Activated T-helper 9 cell treated with anti-CD3 and anti-CD28 coated beads, Interleukin-2, amount 50 U/mL, for 16 hours (primary cell): ENCODE results near the gene TAF1A.
A peak's percentile ranks its signal among the peaks of the same experiment; 100 is the strongest.
"Not testable (repeated sequence)": the region's sequence is repeated elsewhere in the genome, so short reads cannot be mapped to it uniquely, and the experiment has no call there.

Source experiments
- DNase-seq: peaks from one replicate; pipeline ENCODE4 v3.0.0-alpha.2; 2020; ENCODE audit warnings: low read depth

Gene TAF1A

GRCh38 chr1:222589462-222590302, at the start of gene TAF1A:
Gene TAF1A (minus strand): TSS chr1:222589933.
- peak; percentile 77 for DNase-seq

GRCh38 chr1:222634180-222635013, 44.7 kb upstream of the TAF1A start:
- DNase-seq = peak; percentile 2

GRCh38 chr1:222632749-222633148, 43.0 kb upstream of the TAF1A start:
- no peak for DNase-seq

DNA sequence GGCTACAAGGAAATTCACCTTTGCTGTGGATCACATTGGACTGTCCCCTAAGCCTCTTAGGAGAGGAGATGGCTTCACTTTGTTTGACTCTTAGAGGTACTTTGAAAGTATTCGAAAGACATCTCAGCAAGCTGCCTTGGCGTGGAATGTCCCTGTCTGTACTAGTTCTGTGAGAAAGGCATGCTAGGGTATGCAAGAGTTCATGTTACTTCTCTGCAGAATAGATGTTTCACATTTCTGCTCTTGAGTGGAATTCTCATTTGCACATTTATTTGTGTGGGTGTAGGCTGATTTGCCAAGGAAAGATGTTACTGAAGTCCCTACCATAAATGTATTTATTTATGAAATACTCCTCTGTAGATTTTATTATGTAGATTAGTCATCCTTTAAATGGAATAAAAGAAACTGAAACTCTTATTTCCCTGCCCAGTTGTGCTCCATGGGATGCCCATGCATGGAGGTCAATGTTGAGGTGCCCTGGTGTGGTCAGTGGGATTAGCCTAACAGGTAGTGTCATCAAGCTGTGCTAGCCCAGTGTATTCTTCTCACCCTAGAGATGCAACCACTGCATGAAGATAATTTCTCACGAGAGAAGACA, 42.0 kb upstream of the TAF1A start:
- no peak for DNase-seq

DNA sequence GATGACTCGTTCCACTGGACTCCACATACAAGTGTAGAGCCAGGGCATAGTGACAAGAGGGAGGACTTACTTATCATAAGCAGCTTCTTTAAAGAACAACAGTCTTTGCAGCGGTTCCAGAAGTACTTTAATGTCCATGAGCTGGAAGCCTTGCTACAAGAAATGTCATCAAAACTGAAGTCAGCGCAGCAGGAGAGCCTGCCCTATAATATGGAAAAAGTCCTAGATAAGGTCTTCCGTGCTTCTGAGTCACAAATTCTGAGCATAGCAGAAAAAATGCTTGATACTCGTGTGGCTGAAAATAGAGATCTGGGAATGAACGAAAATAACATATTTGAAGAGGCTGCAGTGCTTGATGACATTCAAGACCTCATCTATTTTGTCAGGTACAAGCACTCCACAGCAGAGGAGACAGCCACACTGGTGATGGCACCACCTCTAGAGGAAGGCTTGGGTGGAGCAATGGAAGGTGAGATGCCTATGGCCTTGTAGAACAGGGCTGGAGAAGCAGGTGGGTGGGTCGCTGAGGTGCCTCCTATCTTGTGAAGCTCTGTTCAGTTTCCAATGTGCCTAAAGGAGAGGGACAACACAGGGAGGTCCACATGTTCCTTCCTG, 40.3 kb upstream of the TAF1A start:
- DNase-seq = no peak

GRCh38 chr1:222627232-222627631, 37.5 kb upstream of the TAF1A start:
- no peak for DNase-seq

GRCh38 chr1:222624214-222624613, 34.5 kb upstream of the TAF1A start:
- DNase-seq = no peak

- DNase-seq = no peak
These were observed 33.7 kb upstream of the TAF1A start for GRCh38 chr1:222623458-222623857.

DNA sequence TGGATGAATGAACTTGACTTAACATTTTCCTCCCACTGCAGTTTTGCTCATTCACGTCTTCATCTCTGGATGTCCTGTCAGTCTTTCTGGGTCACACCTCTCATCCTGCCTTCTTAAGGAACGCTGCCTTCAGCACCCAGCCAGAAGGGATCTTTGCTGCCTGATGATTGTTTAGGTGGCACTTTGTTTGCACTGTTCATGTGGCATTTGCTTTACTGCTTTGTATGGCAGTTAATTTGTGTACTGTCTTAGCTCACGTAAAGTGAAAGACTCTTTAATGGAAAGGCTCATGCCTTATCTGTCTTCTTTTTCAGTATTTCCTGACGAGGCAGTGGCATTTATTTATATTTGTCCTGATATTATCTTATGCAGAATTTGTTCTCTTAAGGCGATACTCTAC, 33.0 kb upstream of the TAF1A start:
- DNase-seq = no peak

DNA sequence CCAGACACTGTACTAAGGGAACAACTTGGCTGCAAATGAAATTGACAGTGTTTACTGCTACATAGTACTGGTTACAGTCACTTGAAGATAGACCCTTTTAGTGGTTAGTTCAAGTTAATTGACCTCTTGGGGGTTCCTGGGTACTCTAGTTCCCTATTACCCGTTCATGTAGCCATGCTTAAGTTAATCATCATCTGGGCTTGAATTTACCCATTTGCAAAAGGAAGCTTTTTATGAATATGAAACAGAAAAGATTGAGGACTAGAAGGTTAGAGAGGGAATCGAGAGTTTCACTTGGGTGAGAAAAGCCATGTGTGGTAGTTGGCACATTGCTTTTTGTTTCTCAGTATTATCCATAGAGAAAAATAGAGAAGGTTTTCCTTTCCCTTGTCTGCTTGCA, 30.8 kb upstream of the TAF1A start:
- DNase-seq = no peak

DNA sequence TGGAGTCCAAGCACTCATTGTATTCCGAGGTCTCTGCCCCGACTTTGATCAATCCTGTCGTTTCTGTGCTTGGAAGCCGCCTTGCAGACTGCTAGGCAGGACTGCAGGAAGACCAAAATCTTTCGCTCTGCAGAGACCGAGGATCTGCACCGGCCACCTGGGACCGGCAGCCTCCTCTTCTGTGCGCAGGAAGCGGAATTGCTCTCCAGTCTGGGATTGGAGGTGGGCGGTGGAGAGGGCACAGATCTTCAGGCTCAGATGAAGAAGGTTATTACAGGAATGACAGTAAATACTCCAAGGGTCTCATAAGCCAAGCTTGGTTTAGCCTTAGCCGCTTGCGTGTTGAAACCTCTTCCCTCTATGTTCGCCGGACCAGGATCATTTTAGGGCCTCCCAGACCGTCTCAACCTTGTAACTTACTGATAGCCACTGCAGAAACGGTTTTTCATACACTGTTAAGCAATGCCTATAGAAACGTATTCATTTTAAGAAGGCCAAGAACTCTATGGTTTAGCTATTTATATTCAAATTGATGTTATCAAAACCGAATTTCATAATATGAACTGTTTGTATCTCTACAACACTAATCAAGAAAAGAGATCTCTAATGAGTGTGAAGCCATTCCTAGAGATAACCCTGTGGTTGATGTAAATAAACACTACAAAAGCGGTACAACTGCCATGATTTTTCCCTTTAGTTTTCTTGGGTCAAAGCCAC, 29.3 kb upstream of the TAF1A start:
- DNase-seq = no peak

- peak; percentile 63 for DNase-seq
These were observed 28.5 kb upstream of the TAF1A start, which contains the start of gene MIA3 for GRCh38 chr1:222618001-222618879. Gene MIA3 (plus strand): TSS chr1:222618097. CDS start chr1:222618111, 14 bp downstream.

- peak; percentile 85 for DNase-seq
These were observed 27.7 kb upstream of the TAF1A start for GRCh38 chr1:222617367-222617951.

- no peak for DNase-seq
These were observed 26.8 kb upstream of the TAF1A start for GRCh38 chr1:222616525-222616924.

DNA sequence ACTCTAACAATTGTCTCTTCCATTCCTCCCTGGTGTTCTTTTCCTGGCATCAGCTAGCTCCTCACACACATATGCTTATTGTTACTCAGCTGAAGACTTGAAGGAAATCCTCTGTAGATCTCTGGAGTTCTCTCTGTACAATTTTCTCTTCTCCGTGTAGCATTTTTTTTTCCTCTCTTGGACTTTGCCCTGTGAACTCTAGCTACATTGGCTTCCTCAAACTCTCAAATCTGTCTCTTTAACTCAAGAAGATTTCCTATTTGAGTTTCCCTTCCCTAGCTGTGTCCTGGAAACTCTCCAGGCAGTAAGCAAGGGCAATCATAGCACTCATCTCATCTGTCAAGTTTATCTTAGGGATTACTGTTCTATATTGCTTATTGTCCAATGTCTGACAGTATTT, 23.9 kb upstream of the TAF1A start:
- no peak for DNase-seq

GRCh38 chr1:222610728-222611127, 21.0 kb upstream of the TAF1A start:
- DNase-seq = no peak

DNA sequence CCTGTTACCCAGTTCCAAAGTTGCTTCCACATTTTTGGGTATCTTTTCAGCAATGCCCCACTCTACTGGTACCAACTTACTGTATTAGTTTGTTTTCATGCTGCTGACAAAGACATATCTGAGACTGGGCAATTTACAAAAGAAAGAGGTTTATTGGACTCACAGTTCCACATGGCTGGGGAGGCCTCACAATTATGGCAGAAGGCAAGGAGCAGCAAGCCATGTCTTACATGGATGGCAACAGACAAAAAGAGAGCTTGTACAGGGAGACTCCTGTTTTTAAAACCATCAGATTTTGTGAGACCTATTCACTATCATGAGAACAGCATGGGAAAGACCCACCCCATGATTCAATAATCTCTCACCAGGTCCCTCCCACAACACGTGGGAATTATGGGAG, 19.4 kb upstream of the TAF1A start:
- not testable (repeated sequence) for DNase-seq

DNA sequence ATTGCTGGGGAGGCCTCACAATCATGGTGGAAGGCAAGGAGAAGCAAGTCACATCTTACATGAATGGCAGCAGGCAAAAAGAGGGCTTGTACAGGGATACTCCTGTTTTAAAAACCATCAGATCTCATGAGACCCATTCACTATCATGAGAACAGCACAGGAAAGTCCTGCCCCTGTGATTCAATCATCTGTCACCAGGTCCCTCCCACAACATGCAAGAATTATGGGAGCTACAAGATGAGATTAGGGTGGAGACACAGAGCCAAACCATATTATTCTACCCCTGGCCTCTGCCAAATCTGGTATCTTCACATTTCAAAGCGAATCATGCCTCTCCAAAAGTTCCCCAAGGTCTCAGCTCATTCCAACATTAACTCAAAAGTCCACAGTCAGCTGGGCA, 17.0 kb upstream of the TAF1A start:
- no peak for DNase-seq

GRCh38 chr1:222601257-222601656, 11.5 kb upstream of the TAF1A start:
- no peak for DNase-seq

DNA sequence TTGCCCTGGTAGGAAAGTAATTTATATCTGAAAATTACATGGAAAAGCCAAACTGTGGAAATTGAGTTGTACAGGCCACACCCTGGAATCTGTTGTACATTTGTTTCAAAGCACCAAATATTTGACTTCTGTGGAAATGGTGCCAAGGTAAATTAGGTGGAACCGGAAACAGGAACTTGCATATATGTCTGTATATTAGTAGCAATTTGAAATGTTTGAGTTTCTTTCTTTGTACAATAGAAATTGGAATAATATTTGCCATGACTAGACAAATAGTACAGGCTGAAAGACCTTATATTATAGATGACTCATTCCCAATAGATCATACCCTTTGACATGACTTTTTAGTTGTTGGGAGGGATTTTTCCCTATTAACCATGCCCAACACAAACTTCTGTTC, 10.5 kb upstream of the TAF1A start:
- no peak for DNase-seq
